CD4-positive, alpha-beta memory T cell (primary cell): ENCODE measurements around the gene C19orf47. TPM values are rescaled to one million over a fixed set of nuclear protein-coding genes. Genes with fewer than 3 reads are reported as not detected.

Experiments
- CTCF ChIA-PET: fragments of 350-600 bp; sonication (Branson Sonifier 250); formaldehyde crosslinking; loops from one replicate; lab custom pipeline; 2021; ENCODE audit warnings: inconsistent platforms; ENCODE audit not compliant: partially characterized antibody; lab: Charles Lee
- POLR2A ChIA-PET: fragments of 350-600 bp; sonication (Branson Sonifier 250); formaldehyde crosslinking; loops from one replicate; lab custom pipeline; 2021; ENCODE audit not compliant: partially characterized antibody; lab: Charles Lee
- DNase-seq, 5 donors: peaks; one replicate each; pipeline versions ENCODE4 v3.0.0 to v3.0.0-alpha.2; 2020 to 2022; ENCODE audit warnings: mixed read lengths in 1 of 5
- H3K27ac ChIP-seq: one replicate; pipeline ENCODE4 v1.7.0; 2013; ENCODE audit warnings: low read depth, low read length
- H3K27me3 ChIP-seq: 2 replicates; pipeline ENCODE4 v1.7.0; 2013; ENCODE audit warnings: mild to moderate bottlenecking, low read length, moderate library complexity; ENCODE audit not compliant: insufficient read depth
- H3K36me3 ChIP-seq: 2 replicates; pipeline ENCODE4 v1.7.0; 2013; ENCODE audit warnings: mild to moderate bottlenecking, low read length, moderate library complexity; ENCODE audit not compliant: insufficient read depth
- H3K4me1 ChIP-seq: 2 replicates; pipeline ENCODE4 v1.7.0; 2013; ENCODE audit warnings: mild to moderate bottlenecking, low read length, moderate library complexity; ENCODE audit not compliant: insufficient read depth
- H3K4me3 ChIP-seq, 2 donors: one replicate each; pipeline ENCODE4 v1.7.0; 2013; ENCODE audit warnings: low read length in 2 of 2, mild to moderate bottlenecking in 1 of 2
- H3K9me3 ChIP-seq, 2 donors: one replicate each; pipeline ENCODE4 v1.7.0; 2013; ENCODE audit warnings: low read length in 2 of 2, control low read depth in 1 of 2; ENCODE audit not compliant: control insufficient read depth in 1 of 2
- H3K27ac Mint-ChIP-seq, 7 donors: one replicate each; pipeline ENCODE4 v1.8.0; 2020 to 2021; ENCODE audit warnings: mixed read lengths in 7 of 7, mild to moderate bottlenecking in 6 of 7, inconsistent platforms in 3 of 7, moderate library complexity in 3 of 7
- H3K27me3 Mint-ChIP-seq, 2 donors: one replicate each; pipeline ENCODE4 v1.8.0; 2020 to 2021; ENCODE audit warnings: mixed read lengths in 2 of 2
- H3K36me3 Mint-ChIP-seq, 2 donors: one replicate each; pipeline ENCODE4 v1.8.0; 2020 to 2021; ENCODE audit warnings: mixed read lengths in 2 of 2, inconsistent platforms in 1 of 2, mild to moderate bottlenecking in 1 of 2
- H3K4me1 Mint-ChIP-seq, 4 donors: one replicate each; pipeline ENCODE4 v1.8.0; 2020 to 2021; ENCODE audit warnings: mixed read lengths in 4 of 4, mild to moderate bottlenecking in 1 of 4
- H3K4me3 Mint-ChIP-seq, 8 donors: one replicate each; pipeline ENCODE4 v1.8.0; 2020 to 2021; ENCODE audit warnings: mixed read lengths in 8 of 8, mild to moderate bottlenecking in 7 of 8, moderate library complexity in 6 of 8, inconsistent platforms in 3 of 8
- H3K9me3 Mint-ChIP-seq, 8 donors: one replicate each; pipeline ENCODE4 v1.8.0; 2020 to 2021; ENCODE audit warnings: mixed read lengths in 8 of 8, mild to moderate bottlenecking in 5 of 8, inconsistent platforms in 3 of 8, moderate library complexity in 1 of 8
- intact Hi-C: fragments of 100-400 bp; cut with micrococcal nuclease; formaldehyde crosslinking; loops from one replicate; pipeline ENCODE4 v1.15.1; 2023
- polyA plus RNA-seq, 2 donors: library from polyadenylated mRNA; unstranded; fragments of 300-500 nt; fragmentation: Illumina TruSeq; gene quantifications; one replicate each; pipeline ENCODE4 v1.2.3, GENCODE V29; 2021
- total RNA-seq, 2 experiments: library from RNA; stranded (reverse); gene quantifications; one replicate each; pipeline ENCODE4 v1.2.3, GENCODE V29; 2021

The C19orf47 gene, protein sequence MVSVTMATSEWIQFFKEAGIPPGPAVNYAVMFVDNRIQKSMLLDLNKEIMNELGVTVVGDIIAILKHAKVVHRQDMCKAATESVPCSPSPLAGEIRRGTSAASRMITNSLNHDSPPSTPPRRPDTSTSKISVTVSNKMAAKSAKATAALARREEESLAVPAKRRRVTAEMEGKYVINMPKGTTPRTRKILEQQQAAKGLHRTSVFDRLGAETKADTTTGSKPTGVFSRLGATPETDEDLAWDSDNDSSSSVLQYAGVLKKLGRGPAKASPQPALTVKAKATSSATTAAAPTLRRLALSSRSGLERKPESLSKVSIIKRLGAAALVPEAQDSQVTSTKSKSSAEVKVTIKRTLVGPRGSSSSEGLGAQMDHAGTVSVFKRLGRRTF
- 10 to 100 TPM; 13.7 to 17.7 TPM for total RNA-seq
- 10 to 100 TPM; 10.0 to 10.7 TPM for polyA plus RNA-seq

- Mint-ChIP-seq H3K9me3 (peaks cover 0 to 2% (median 0%) of the 10 kb centered on the region in 8 donors), H3K4me3 (peak within 1 kb of the TSS; percentile 85 to 99 (median 94)), H3K36me3 (peaks cover 3 to 4% of the 10 kb centered on the region in 2 donors), H3K4me1 (peaks cover 27 to 44% (median 33%) of the 10 kb centered on the region in 4 donors), H3K27ac (peak within 1 kb of the TSS; percentile 86 to 99 (median 95)), H3K27me3 (no peaks in the 10 kb centered on the region)
- Histone ChIP-seq H3K4me1 (peaks cover 19% of the 10 kb centered on the region), H3K9me3 (no peaks in the 10 kb centered on the region), H3K27me3 (no peaks in the 10 kb centered on the region), H3K36me3 (no peaks in the 10 kb centered on the region), H3K27ac (peak within 1 kb of the TSS; percentile 84), H3K4me3 (peak within 1 kb of the TSS; percentile 48 to 73)
- ChIA-PET CTCF (interaction anchor here (0.5 to 1.8 kb wide), 4 partner anchors 72 to 208 kb away, joined by 3 to 9 read pairs (median 4); no protein-coding TSS in a partner anchor), POLR2A (interaction anchor here (0.5 to 2.5 kb wide), 19 partner anchors 12 to 912 kb away, joined by 3 to 19 read pairs (median 4); partner anchors contain the start of genes AKT2, BLVRB, RAB4B and RPS16)
- DNase-seq = peak; percentile 97 to 99 (median 99)
- intact Hi-C loops = loop anchor here (1.0 kb wide), 7 partner anchors 43 to 117 kb away; partner anchors contain the start of genes AKT2, BLVRB and SERTAD1
Measured at GRCh38 chr19:40348125-40348913, at the start of gene C19orf47, which contains the start of gene PLD3. TSS of gene C19orf47 (minus strand) at chr19:40348397. CDS start at chr19:40341857, 6,540 bp downstream. TSS of gene PLD3 (plus strand) at chr19:40348695. CDS start at chr19:40366484, 17,789 bp downstream.

GRCh38 chr19:40397568-40397906 is 49.3 kb upstream of the C19orf47 start:
- no peaks in the 10 kb centered on the region for H3K27me3 Mint-ChIP-seq
- H3K4me3 ChIP-seq = no peak overlapping the region
- no peak overlapping the region for H3K27ac ChIP-seq
- H3K4me1 Mint-ChIP-seq = peaks cover 8 to 15% (median 12%) of the 10 kb centered on the region in 4 donors
- no peak overlapping the region for H3K27ac Mint-ChIP-seq
- intact Hi-C loops = no loop called here
- H3K27me3 ChIP-seq = no peaks in the 10 kb centered on the region
- no peaks in the 10 kb centered on the region for H3K36me3 ChIP-seq
- H3K9me3 Mint-ChIP-seq = no peaks in the 10 kb centered on the region
- H3K36me3 Mint-ChIP-seq = peaks cover 0 to 2% of the 10 kb centered on the region in 2 donors
- H3K4me3 Mint-ChIP-seq = no peak overlapping the region
- DNase-seq = no peak
- ChIA-PET CTCF (no interaction called here), POLR2A (no interaction called here)
- H3K9me3 ChIP-seq = no peaks in the 10 kb centered on the region
- no peaks in the 10 kb centered on the region for H3K4me1 ChIP-seq

GRCh38 chr19:40396886-40397567 is 48.8 kb upstream of the C19orf47 start:
- peaks cover 0 to 2% of the 10 kb centered on the region in 2 donors for H3K36me3 Mint-ChIP-seq
- no peaks in the 10 kb centered on the region for H3K36me3 ChIP-seq
- no peaks in the 10 kb centered on the region for H3K4me1 ChIP-seq
- POLR2A ChIA-PET = no interaction called here
- no peak overlapping the region for H3K27ac Mint-ChIP-seq
- no peaks in the 10 kb centered on the region for H3K27me3 Mint-ChIP-seq
- H3K27ac ChIP-seq = no peak overlapping the region
- no peak overlapping the region for H3K4me3 Mint-ChIP-seq
- no peaks in the 10 kb centered on the region for H3K27me3 ChIP-seq
- H3K4me3 ChIP-seq = no peak overlapping the region
- H3K4me1 Mint-ChIP-seq = peaks cover 8 to 15% (median 12%) of the 10 kb centered on the region in 4 donors
- intact Hi-C loops = no loop called here
- no peaks in the 10 kb centered on the region for H3K9me3 ChIP-seq
- DNase-seq = no peak
- H3K9me3 Mint-ChIP-seq = no peaks in the 10 kb centered on the region
- CTCF ChIA-PET = no interaction called here

- H3K36me3 ChIP-seq = no peaks in the 10 kb centered on the region
- H3K4me3 ChIP-seq = no peak overlapping the region
- H3K27me3 Mint-ChIP-seq = no peaks in the 10 kb centered on the region
- no peak overlapping the region for H3K4me3 Mint-ChIP-seq
- no peaks in the 10 kb centered on the region for H3K9me3 ChIP-seq
- CTCF ChIA-PET = no interaction called here
- DNase-seq = no peak
- POLR2A ChIA-PET = interaction anchor here (1.3 kb wide), 1 partner anchor 8 kb away, joined by 6 read pairs; no protein-coding TSS in a partner anchor
- H3K4me1 Mint-ChIP-seq = peaks cover 5 to 15% (median 10%) of the 10 kb centered on the region in 4 donors
- intact Hi-C loops = no loop called here
- H3K27ac Mint-ChIP-seq = no peak overlapping the region
- H3K9me3 Mint-ChIP-seq = no peaks in the 10 kb centered on the region
- no peak overlapping the region for H3K27ac ChIP-seq
- no peaks in the 10 kb centered on the region for H3K27me3 ChIP-seq
- H3K4me1 ChIP-seq = no peaks in the 10 kb centered on the region
- peaks cover 0 to 2% of the 10 kb centered on the region in 2 donors for H3K36me3 Mint-ChIP-seq
Measured at GRCh38 chr19:40395956-40396355, 47.8 kb upstream of the C19orf47 start.

DNA sequence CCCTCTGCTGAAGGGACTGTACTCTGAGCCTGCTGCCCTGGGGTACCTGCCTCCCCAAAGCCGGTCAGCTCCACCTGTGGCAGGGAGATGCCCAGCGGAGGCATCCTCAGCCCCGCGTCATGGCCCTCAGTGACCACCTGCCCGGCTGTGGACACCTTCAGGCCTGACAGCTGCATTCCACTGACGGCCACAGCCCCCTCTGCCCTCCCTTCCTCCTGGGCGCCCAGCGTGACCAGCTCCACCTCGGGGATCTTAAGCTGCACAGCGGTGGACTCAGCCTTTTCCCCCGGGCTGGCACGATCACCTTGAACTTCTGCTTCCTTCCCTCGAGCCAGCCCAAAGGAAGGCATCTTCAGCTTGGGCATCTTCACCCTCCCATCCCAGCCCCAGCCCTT is 46.6 kb upstream of the C19orf47 start:
- peaks cover 5 to 11% (median 8%) of the 10 kb centered on the region in 4 donors for H3K4me1 Mint-ChIP-seq
- intact Hi-C loops = no loop called here
- no peak overlapping the region for H3K4me3 Mint-ChIP-seq
- H3K36me3 ChIP-seq = no peaks in the 10 kb centered on the region
- H3K9me3 ChIP-seq = no peaks in the 10 kb centered on the region
- ChIA-PET CTCF (no interaction called here), POLR2A (interaction anchor here (1.3 kb wide), 1 partner anchor 9 kb away, joined by 6 read pairs; no protein-coding TSS in a partner anchor)
- H3K4me1 ChIP-seq = no peaks in the 10 kb centered on the region
- no peaks in the 10 kb centered on the region for H3K27me3 Mint-ChIP-seq
- H3K27ac Mint-ChIP-seq = no peak overlapping the region
- H3K36me3 Mint-ChIP-seq = peaks cover 0 to 2% of the 10 kb centered on the region in 2 donors
- no peak for DNase-seq
- H3K27me3 ChIP-seq = no peaks in the 10 kb centered on the region
- no peak overlapping the region for H3K27ac ChIP-seq
- no peak overlapping the region for H3K4me3 ChIP-seq
- H3K9me3 Mint-ChIP-seq = no peaks in the 10 kb centered on the region

GRCh38 chr19:40393894-40394815 is 46.0 kb upstream of the C19orf47 start:
- H3K27me3 Mint-ChIP-seq = no peaks in the 10 kb centered on the region
- no peaks in the 10 kb centered on the region for H3K36me3 ChIP-seq
- POLR2A ChIA-PET = no interaction called here
- CTCF ChIA-PET = interaction anchor here (0.7 kb wide), 1 partner anchor 26 kb away, joined by 3 read pairs; no protein-coding TSS in a partner anchor
- no peak overlapping the region for H3K27ac ChIP-seq
- no peaks in the 10 kb centered on the region for H3K4me1 ChIP-seq
- intact Hi-C loops = no loop called here
- no peak for DNase-seq
- peaks cover 0 to 2% of the 10 kb centered on the region in 2 donors for H3K36me3 Mint-ChIP-seq
- H3K9me3 ChIP-seq = no peaks in the 10 kb centered on the region
- H3K9me3 Mint-ChIP-seq = no peaks in the 10 kb centered on the region
- H3K27ac Mint-ChIP-seq = peak overlapping the region in 2 of 7 donors; percentile 62 to 64
- H3K27me3 ChIP-seq = no peaks in the 10 kb centered on the region
- no peak overlapping the region for H3K4me3 ChIP-seq
- H3K4me3 Mint-ChIP-seq = no peak overlapping the region
- H3K4me1 Mint-ChIP-seq = peaks cover 3 to 6% (median 4%) of the 10 kb centered on the region in 4 donors
